ENCODE measurements around the gene ARHGEF11.

Gene ARHGEF11

DNA sequence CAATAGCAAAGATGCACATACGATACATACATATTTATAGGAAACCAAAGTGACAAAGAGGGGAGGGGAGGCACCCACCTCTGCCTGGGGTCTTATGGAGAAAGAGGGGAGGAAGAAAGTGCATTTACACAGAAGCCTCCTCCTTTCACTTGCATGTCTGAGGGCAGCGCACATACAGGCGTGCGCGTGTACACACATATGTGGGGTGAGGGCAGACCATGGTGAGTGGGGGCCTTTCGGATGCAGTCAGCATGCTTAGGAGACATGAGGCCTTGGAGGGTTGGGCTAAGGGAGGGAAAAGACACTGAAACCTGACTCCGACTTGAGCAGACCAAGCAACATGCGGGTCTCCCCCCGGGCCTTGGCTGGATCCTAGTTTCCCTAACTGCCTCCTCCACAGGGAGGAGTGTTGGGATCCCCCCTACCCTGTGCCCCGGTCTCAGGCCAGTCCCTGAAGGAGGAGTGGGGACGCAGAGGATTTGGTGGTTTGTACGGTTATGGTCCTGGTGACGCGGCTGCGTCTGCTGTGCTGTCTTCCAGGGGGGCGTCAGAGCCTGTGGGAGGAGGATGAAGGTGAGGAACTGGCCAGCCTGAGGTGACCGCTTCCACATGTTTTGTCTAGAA lies 109.9 kb downstream of the ARHGEF11 start:
- Histone ChIP-seq H3K9me3 (ENCODE audit: low read depth, low read length) (no peaks in the 10 kb centered on the region), H3K9ac (ENCODE audit: insufficient read length) (no peak overlapping the region), H3K36me3 (ENCODE audit: insufficient read depth, low read length) (no peaks in the 10 kb centered on the region), H3K4me3 (no peak overlapping the region), H3K27ac (no peak overlapping the region)
- DNase-seq (ENCODE audit: low read depth, low spot score), result no peak
- TF ChIP-seq FOXP2 (optimal IDR thresholded peaks at IDR 0.05; ENCODE audit: control extremely low read depth, extremely low read length, insufficient read depth), result no peak
- TF ChIP-seq EZH2 (IDR thresholded peaks at IDR 0.05), result no peak
- TF ChIP-seq POLR2AphosphoS5 (IDR thresholded peaks at IDR 0.05; ENCODE audit: borderline replicate concordance, low read depth, low read length), result no peak

DNA sequence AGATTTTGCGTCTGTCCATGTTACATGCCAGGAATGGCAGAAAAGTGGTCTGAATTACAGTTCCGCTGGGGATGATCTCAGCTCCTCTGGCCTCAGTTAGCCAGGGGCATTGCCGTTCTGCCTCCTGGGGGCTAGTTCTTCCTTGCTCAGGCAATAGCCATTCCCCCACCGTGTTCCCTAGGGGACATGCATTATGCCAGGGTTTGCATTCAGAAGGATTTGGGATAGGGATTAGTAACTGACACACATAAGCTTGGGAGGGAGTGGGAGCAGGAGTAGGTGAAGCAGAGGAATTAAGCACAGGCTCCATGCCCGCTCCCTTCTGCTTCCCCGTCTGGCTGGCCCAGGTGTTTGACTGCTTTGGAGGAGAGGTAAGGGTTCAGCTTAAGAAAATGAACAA lies 112.4 kb downstream of the ARHGEF11 start:
- TF ChIP-seq FOXP2 (optimal IDR thresholded peaks at IDR 0.05; ENCODE audit: control extremely low read depth, extremely low read length, insufficient read depth) (no peak), POLR2AphosphoS5 (IDR thresholded peaks at IDR 0.05; ENCODE audit: borderline replicate concordance, low read depth, low read length) (no peak), EZH2 (IDR thresholded peaks at IDR 0.05) (no peak)
- no peak overlapping the region for H3K27ac ChIP-seq
- no peak overlapping the region for H3K9ac ChIP-seq (ENCODE audit: insufficient read length)
- no peak overlapping the region for H3K4me3 ChIP-seq
- H3K36me3 ChIP-seq (ENCODE audit: insufficient read depth, low read length), result no peaks in the 10 kb centered on the region
- no peaks in the 10 kb centered on the region for H3K9me3 ChIP-seq (ENCODE audit: low read depth, low read length)
- no peak for DNase-seq (ENCODE audit: low read depth, low spot score)

DNA sequence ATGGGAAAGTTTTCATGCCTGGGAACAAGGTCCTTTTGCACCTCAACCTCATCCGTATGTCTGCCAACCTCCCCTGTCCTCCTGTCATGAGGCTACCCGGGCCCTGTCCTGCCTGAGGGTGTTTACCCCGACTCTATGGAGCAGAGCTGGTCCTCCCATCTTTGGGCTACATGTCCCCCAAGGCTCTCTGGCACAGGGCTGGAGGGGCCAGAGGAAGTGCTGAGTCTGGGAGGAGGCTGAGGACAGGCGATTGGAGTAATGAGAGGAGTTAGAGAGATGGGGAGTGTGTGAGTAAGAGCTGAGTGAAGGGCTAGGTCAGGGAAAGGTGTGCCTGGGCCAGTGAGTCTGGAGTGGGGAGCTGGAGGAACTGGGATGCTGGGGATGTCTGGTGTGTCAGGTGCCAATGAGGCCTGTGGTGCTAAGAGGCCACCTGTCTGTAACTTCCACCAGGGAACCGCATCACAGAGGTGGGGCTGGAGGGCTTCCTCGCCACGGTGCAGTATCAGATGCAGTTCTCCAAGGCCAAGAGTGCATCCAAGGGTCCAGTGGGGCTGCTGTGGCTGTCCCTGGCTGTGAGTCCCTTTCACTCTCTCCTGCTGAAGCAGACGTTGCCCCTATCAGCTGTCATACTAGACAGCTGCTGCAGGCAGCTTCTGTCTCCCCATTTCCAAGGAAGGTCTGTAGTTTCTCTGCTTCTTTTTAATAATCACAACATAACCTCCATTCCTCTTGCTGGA lies 113.4 kb downstream of the ARHGEF11 start:
- Histone ChIP-seq H3K36me3 (ENCODE audit: insufficient read depth, low read length) (no peaks in the 10 kb centered on the region), H3K4me3 (no peak overlapping the region), H3K9ac (ENCODE audit: insufficient read length) (no peak overlapping the region), H3K9me3 (ENCODE audit: low read depth, low read length) (no peaks in the 10 kb centered on the region), H3K27ac (no peak overlapping the region)
- TF ChIP-seq FOXP2 (optimal IDR thresholded peaks at IDR 0.05; ENCODE audit: control extremely low read depth, extremely low read length, insufficient read depth), result no peak
- TF ChIP-seq POLR2AphosphoS5 (IDR thresholded peaks at IDR 0.05; ENCODE audit: borderline replicate concordance, low read depth, low read length), result no peak
- TF ChIP-seq EZH2 (IDR thresholded peaks at IDR 0.05), result no peak
- DNase-seq (ENCODE audit: low read depth, low spot score), result no peak

DNA sequence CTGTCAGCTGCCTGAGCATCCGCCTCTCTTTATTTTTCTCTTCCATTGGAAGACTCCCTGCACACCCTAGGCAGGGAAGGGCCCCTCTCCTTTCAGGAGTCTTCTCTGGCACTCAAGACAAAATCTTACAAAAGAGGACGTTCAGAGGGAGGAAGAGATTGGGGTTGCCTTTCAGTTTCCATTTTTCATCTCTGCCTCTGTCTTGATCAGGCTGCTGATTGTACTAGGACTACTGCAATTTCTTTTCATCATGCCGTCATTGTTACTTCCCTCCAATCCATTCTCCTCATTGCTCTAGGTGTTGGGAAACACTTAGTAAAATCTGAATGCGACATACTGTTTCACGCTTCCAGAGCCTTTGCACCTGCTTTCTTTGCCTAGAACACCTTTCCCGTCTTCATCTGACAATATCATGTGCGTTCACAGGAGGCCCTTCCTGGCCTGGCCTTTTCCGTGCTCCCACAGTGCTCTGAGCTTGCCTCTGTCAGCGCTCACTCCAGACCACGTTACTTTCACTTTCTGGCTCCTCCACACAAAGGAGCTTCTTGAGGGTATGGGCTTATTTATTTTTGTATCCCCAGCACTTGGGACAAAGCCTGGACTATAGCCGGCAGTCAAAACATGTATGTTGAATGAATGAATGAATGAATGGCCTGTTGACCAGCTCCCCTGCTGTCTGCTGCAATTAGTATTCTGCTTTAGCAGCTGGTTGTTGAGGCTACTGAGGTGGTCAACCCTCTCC lies 114.2 kb downstream of the ARHGEF11 start:
- no peak overlapping the region for H3K9ac ChIP-seq (ENCODE audit: insufficient read length)
- no peaks in the 10 kb centered on the region for H3K9me3 ChIP-seq (ENCODE audit: low read depth, low read length)
- no peak overlapping the region for H3K27ac ChIP-seq
- no peak for DNase-seq (ENCODE audit: low read depth, low spot score)
- H3K36me3 ChIP-seq (ENCODE audit: insufficient read depth, low read length), result no peaks in the 10 kb centered on the region
- no peak overlapping the region for H3K4me3 ChIP-seq
- TF ChIP-seq EZH2 (IDR thresholded peaks at IDR 0.05) (no peak), POLR2AphosphoS5 (IDR thresholded peaks at IDR 0.05; ENCODE audit: borderline replicate concordance, low read depth, low read length) (no peak), FOXP2 (optimal IDR thresholded peaks at IDR 0.05; ENCODE audit: control extremely low read depth, extremely low read length, insufficient read depth) (no peak)

DNA sequence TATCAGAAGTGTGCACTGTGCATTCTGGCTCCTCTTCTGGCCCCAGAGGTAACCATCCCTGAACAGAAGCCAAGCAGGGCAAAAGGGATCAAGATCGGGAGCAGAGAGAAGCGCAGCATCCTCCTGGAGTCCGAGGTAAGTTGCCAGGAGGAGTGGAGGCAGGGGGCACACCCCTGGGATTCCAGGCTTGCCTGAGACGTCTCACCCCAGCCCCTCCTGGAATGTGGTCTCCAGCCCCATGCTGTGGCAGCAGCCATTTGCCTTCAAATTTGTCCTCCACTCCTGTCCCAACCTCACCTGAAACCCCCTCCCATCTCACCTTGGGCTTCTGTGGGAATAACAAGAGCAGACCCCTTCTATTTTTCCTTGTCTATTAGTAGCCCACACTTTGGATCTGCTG lies 115.1 kb downstream of the ARHGEF11 start:
- no peak overlapping the region for H3K9ac ChIP-seq (ENCODE audit: insufficient read length)
- H3K27ac ChIP-seq, result no peak overlapping the region
- no peak overlapping the region for H3K4me3 ChIP-seq
- H3K9me3 ChIP-seq (ENCODE audit: low read depth, low read length), result no peaks in the 10 kb centered on the region
- no peaks in the 10 kb centered on the region for H3K36me3 ChIP-seq (ENCODE audit: insufficient read depth, low read length)
- no peak for TF ChIP-seq EZH2 (IDR thresholded peaks at IDR 0.05)
- TF ChIP-seq FOXP2 (optimal IDR thresholded peaks at IDR 0.05; ENCODE audit: control extremely low read depth, extremely low read length, insufficient read depth), result no peak
- TF ChIP-seq POLR2AphosphoS5 (IDR thresholded peaks at IDR 0.05; ENCODE audit: borderline replicate concordance, low read depth, low read length), result no peak
- DNase-seq (ENCODE audit: low read depth, low spot score), result no peak

DNA sequence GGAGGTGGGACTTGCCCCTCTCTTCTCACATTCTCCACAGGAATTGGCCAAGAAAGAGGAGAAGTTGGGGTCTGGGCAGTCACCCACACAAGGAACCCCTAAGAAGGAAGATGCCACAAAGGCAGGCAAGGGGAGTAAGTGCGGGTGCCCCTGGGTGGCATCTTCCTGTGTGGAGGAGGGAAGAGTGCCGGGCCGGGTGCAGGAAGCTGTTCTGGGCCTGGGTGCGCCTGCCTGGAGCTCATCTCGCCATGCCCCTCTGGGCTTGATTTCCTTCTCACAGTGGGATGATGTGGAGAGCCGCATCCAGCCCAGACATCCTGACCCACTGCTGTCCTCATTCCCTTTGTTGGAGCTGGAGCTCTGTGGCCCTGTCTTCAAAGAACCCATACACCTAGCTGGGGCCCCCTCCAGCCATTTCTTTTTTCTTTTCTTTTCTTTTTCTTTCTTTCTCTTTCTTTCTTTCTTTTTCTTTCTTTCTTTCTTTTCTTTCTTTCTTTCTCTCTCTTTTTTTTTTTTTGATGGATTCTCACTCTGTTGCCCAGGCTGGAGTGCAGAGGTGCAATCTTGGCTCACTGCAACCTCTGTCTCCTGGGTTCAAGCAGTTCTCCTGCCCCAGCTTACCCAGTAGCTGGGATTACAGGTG lies 115.8 kb downstream of the ARHGEF11 start:
- no peak for DNase-seq (ENCODE audit: low read depth, low spot score)
- no peaks in the 10 kb centered on the region for H3K36me3 ChIP-seq (ENCODE audit: insufficient read depth, low read length)
- no peak overlapping the region for H3K27ac ChIP-seq
- no peaks in the 10 kb centered on the region for H3K9me3 ChIP-seq (ENCODE audit: low read depth, low read length)
- no peak for TF ChIP-seq EZH2 (IDR thresholded peaks at IDR 0.05)
- TF ChIP-seq POLR2AphosphoS5 (IDR thresholded peaks at IDR 0.05; ENCODE audit: borderline replicate concordance, low read depth, low read length), result no peak
- TF ChIP-seq FOXP2 (optimal IDR thresholded peaks at IDR 0.05; ENCODE audit: control extremely low read depth, extremely low read length, insufficient read depth), result no peak
- no peak overlapping the region for H3K9ac ChIP-seq (ENCODE audit: insufficient read length)
- H3K4me3 ChIP-seq, result no peak overlapping the region

DNA sequence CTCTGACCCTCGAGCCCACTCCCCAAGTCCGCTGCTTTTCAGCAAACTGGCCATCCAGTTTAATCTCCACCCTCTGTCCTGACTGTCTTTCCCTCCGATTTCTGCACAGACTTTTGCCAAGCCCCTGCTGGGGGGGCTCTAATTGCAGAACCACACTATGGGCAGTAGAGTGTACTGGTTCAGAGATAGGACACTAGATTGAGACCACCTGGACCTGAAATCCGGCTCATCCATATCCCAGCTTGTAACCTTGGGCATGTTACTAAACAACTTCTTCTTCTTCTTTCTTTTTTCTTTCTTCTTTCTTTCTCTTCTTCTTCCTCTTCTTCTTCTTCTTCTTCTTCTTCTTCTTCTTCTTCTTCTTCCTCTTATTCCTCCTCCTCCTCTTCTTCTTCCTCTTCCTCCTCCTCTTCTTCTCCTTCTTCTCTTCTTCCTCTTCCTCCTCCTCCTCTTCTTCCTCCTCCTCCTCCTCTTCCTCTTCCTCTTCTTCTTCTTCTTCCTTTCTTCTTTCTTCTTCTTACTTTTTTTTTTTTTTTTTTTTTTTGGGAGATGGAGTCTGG lies 117.4 kb downstream of the ARHGEF11 start:
- H3K27ac ChIP-seq, result no peak overlapping the region
- H3K9me3 ChIP-seq (ENCODE audit: low read depth, low read length), result no peaks in the 10 kb centered on the region
- no peak for DNase-seq (ENCODE audit: low read depth, low spot score)
- no peak overlapping the region for H3K4me3 ChIP-seq
- no peaks in the 10 kb centered on the region for H3K36me3 ChIP-seq (ENCODE audit: insufficient read depth, low read length)
- no peak for TF ChIP-seq EZH2 (IDR thresholded peaks at IDR 0.05)
- no peak for TF ChIP-seq POLR2AphosphoS5 (IDR thresholded peaks at IDR 0.05; ENCODE audit: borderline replicate concordance, low read depth, low read length)
- no peak overlapping the region for H3K9ac ChIP-seq (ENCODE audit: insufficient read length)
